Urinary bladder (tissue), 4 donors: Measurements from ENCODE around the gene EEF2KMT. TPM values are rescaled to one million over a fixed set of nuclear protein-coding genes. Genes with fewer than 3 reads are reported as not detected.

Experiments used
- DNase-seq: peaks from one replicate; pipeline ENCODE4 v3.0.0-alpha.2; 2015; ENCODE audit errors: extremely low spot score
- H3K27ac ChIP-seq: one replicate; pipeline ENCODE4 v1.5.1; 2013; ENCODE audit warnings: low read depth, mild to moderate bottlenecking, moderate library complexity
- H3K36me3 ChIP-seq: one replicate; pipeline ENCODE4 v1.6.1; 2013; ENCODE audit warnings: mild to moderate bottlenecking, moderate library complexity; ENCODE audit not compliant: insufficient read depth
- H3K4me1 ChIP-seq: one replicate; pipeline ENCODE4 v1.6.1; 2013; ENCODE audit warnings: mild to moderate bottlenecking, moderate library complexity; ENCODE audit not compliant: insufficient read depth
- H3K4me3 ChIP-seq: one replicate; pipeline ENCODE4 v1.5.1; 2013; ENCODE audit warnings: low read depth, low read length
- WGBS: extraction: QIAGEN DNeasy Blood & Tissue Kit; methylation state at CpG from one replicate; pipeline ENCODE4 v1.1.7; 2013; 5-methylcytosine and 5-hydroxymethylcytosine counted together
- polyA plus RNA-seq: library from polyadenylated mRNA; stranded (reverse); fragments of 200-250 nt; gene quantifications from one replicate; pipeline ENCODE4 v1.2.3, GENCODE V29; 2013
- total RNA-seq: library from RNA; depleted of rRNA; stranded (reverse); fragments of >200 nt; gene quantifications from one replicate; pipeline ENCODE4 v1.2.3, GENCODE V29; 2014
- donor health status: healthy with polysubstance abuse.
- donor health status: healthy.

EEF2KMT gene
- total and polyA plus RNA-seq, 2 donors, result 4.6 to 11.2 TPM

DNA sequence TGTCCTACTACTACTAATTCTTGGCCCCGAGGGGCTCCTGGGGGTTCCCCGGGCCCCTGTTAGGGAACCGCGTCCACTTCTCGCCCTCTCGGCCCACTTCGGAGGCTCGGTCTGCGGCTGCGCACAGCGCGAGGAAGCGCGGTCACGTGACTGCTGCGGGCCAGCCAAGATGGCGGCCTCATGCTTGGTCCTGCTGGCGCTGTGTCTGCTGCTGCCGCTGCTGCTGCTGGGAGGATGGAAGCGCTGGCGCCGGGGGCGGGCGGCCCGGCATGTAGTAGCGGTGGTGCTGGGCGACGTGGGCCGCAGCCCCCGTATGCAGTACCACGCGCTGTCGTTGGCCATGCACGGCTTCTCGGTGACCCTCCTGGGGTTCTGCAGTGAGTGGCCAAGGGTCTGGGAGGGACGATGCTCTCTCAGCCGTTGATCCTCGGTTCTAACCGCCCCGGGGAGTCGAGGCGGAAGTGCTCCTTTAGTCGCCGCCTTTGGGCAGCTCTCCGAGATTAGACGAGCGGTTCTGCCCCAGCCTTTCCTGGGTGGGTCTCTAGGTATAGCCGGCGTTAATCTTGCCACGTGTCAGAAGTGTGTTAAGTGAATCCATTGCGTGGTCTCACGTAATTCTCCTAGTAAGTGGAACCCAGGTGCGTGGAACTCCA lies 25.8 kb downstream of the EEF2KMT start, which contains the start of gene ALG1:
ALG1 (plus strand) TSS at position 163 of the 653 bp plus-strand sequence; CDS start at position 170, 7 bp downstream.
- H3K27ac ChIP-seq, result peak within 1 kb of the TSS; percentile 77
- H3K4me3 ChIP-seq, result peak within 1 kb of the TSS; percentile 56
- WGBS, result under 1% methylated on average over 53 of the region's 53 CpGs
- peak; percentile 64 for DNase-seq
- no peaks in the 10 kb centered on the region for H3K4me1 ChIP-seq
- no peaks in the 10 kb centered on the region for H3K36me3 ChIP-seq

DNA sequence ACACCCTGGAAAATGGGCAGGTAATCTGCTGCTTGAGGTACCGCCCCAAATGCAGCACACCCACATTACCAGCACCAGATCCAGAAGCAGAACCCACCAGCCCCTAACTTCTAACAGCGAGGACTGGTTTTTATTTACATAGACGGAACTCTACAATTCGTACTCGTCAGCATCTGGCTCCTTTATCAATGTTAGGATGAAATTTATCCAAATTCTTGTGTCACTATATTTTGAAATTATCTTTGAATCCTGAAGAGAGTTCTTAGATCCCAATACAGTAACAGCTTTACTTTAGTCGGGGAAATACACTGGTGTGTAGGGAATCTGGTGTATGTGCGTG lies 26.3 kb downstream of the EEF2KMT start:
- WGBS, result 55% methylated on average over 7 of the region's 7 CpGs
- no peak for DNase-seq
- Histone ChIP-seq H3K27ac (peak overlapping the region; percentile 77), H3K4me3 (peak overlapping the region; percentile 56), H3K36me3 (no peaks in the 10 kb centered on the region), H3K4me1 (no peaks in the 10 kb centered on the region)

DNA sequence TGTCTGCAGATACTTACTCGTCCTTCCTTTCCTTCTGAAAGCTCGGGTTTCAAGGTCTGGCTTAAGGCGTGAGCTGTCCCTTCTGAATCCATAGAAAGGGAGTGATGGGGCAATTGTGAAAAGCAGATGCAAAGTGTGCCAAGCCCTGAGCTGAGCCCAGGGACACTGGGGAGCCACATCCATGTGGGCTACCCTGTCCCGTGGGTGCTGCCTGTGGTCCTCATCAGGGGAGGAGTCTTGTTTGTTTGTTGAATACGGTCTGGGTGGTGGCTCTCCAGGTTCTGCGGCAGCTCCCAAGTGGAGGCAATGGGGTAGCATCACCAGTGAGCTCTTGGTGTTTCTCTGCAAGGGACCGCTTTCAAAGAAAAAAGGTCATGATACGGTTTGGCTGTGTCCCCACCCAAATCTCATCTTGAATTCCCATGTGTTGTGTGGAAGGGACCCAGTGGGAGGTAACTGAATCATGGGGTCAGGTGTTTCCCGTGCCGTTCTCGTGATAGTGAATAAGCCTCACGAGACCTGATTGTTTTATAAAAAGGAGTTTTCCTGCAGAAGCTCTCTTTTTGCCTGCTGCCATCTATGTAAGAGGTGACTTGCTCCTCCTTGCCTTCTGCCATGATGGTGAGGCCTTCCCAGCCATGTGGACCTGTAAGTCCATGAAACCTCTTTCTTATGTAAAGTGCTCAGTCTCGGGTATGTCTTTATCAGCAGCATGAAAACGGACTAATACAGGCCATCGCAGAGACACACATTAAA lies 27.0 kb downstream of the EEF2KMT start:
- DNase-seq, result no peak
- no peak overlapping the region for H3K4me3 ChIP-seq
- no peak overlapping the region for H3K27ac ChIP-seq
- no peaks in the 10 kb centered on the region for H3K4me1 ChIP-seq
- WGBS, result 86% methylated on average over 15 of the region's 15 CpGs
- no peaks in the 10 kb centered on the region for H3K36me3 ChIP-seq

DNA sequence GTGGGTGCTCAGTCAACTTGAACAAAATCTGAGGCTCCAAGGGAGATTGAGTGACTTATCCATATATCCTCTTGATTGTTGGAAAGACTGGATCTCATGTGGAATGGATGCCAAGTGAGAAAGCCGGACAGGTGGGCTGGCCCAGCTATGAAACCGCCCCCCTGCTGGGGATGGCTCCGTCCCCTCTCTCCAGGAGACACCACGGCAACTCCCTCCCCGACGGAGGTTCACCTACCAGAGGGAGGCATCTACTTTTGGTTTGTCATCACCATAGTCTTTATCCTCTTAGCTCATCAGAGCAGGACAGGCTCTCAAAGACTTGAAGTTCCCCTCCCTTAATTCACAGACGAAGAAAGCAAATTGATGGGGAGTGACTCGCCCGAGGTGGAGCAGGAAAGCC lies 27.7 kb downstream of the EEF2KMT start:
- no peak for DNase-seq
- 94% methylated on average over 9 of the region's 9 CpGs for whole genome bisulfite sequencing
- no peaks in the 10 kb centered on the region for H3K4me1 ChIP-seq
- H3K27ac ChIP-seq, result no peak overlapping the region
- no peaks in the 10 kb centered on the region for H3K36me3 ChIP-seq
- no peak overlapping the region for H3K4me3 ChIP-seq

DNA sequence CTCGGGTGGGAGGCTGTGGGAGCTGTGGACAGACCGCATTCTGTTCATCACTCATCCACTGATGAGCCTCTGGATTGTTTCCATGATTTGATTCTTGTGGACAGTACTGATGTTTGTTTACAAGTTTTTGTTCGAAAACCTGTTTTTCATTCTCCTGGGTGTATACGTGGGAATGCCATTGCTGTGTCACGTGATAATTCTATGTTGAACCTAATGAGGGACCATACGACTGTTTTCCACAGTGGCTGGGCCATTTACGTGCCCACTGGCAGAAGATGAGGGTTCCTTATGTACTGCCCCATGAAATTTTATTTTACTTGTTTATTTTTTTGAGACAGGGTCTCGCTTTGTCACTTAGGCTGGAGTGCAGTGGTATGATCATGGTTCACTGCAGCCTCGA lies 28.5 kb downstream of the EEF2KMT start:
- H3K4me1 ChIP-seq, result no peaks in the 10 kb centered on the region
- DNase-seq, result no peak
- WGBS, result 86% methylated on average over 9 of the region's 9 CpGs
- H3K27ac ChIP-seq, result no peak overlapping the region
- H3K36me3 ChIP-seq, result no peaks in the 10 kb centered on the region
- no peak overlapping the region for H3K4me3 ChIP-seq

DNA sequence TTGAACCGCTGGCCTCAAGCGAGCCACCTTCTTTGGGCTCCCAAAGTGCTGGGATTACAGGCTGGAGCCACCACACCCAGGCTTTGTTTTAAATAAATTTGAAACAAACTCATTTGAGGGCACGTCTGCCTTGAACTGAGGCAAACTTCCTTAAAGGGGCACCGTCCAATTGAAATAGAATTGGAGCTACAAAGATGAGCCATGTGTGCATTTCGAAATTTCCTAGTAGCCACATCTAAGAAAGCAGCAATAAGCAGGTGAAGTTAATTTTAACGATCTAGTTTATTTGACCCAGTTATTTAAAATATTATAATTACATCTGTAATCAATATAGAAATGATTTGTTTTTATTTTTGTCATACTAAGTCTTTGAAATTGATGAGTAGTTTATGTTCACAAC lies 31.1 kb downstream of the EEF2KMT start:
- Histone ChIP-seq H3K27ac (no peak overlapping the region), H3K4me3 (no peak overlapping the region), H3K36me3 (no peaks in the 10 kb centered on the region), H3K4me1 (no peaks in the 10 kb centered on the region)
- 62% methylated on average over 6 of the region's 6 CpGs for WGBS
- DNase-seq, result no peak

DNA sequence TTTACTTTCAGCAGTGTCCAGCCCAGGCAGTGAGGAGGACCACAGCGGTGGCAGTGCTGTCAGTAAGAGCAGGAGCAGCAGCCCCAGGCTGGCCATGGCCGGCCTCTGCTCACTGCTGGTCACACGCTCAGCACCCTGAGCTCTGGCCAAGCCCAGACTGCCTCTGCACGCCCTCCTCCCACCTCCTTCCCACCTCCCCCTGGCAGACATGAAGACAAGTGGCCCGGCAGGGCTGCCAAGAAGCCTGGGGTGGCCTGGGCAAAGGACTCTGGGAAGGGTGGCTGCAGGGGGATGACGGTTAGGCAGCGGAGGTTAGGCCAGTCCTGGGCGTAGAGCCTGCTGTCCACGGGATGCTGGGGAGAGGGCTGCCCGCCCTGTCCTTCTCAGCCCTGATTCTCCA lies 31.8 kb downstream of the EEF2KMT start, which contains the start of gene C16orf89:
C16orf89 (minus strand) TSS at position 144 of the 400 bp plus-strand sequence; CDS start at position 96, 48 bp downstream.
- Histone ChIP-seq H3K36me3 (no peaks in the 10 kb centered on the region), H3K27ac (no peak within 1 kb of the TSS), H3K4me3 (peak within 1 kb of the TSS; percentile 10), H3K4me1 (no peaks in the 10 kb centered on the region)
- no peak for DNase-seq
- 36% methylated on average over 10 of the region's 10 CpGs for WGBS

DNA sequence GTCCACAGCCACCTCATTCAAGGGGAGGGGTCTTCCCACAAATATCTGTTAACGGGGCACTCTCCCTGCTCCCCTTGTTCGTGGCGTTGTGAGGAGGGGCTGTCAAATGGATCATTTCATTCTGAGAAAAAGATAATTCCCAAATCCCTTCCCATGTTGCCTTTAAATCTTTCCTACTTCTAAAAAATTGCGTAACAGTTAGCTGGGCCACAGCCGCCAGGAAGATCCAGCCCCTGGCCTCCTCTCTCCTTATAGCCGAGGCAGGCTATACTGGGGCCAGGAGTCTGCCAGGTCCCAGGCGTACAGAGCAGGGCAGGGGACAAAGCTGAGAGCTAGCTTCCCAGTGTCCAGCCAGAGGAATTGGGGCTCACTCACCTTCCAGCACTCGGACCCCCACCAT lies 32.3 kb downstream of the EEF2KMT start:
- no peak for DNase-seq
- WGBS, result 35% methylated on average over 8 of the region's 8 CpGs
- H3K36me3 ChIP-seq, result no peaks in the 10 kb centered on the region
- no peak overlapping the region for H3K27ac ChIP-seq
- H3K4me1 ChIP-seq, result no peaks in the 10 kb centered on the region
- H3K4me3 ChIP-seq, result peak overlapping the region; percentile 10

DNA sequence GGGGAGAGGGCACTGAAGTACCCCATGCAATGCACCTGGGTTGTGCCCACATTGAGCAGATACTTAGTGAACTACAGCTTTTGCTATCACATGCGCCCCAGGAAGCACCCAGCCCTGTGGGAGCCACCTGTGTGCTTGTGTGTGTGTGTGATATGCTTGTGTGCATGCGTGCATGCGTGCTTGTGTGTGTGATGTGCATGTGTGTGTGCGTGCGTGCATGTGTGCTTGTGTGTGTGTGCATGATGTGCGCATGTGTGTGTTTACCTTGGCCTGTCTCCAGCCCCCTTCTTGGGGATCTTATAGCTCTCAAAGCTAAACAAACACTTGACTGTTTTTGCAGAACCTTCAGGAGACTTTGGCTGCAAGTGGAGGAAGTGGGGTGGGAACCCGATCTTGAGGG lies 32.7 kb downstream of the EEF2KMT start:
- H3K4me3 ChIP-seq, result peak overlapping the region; percentile 10
- no peak overlapping the region for H3K27ac ChIP-seq
- DNase-seq, result peak; percentile 43
- WGBS, result 41% methylated on average over 7 of the region's 7 CpGs
- no peaks in the 10 kb centered on the region for H3K36me3 ChIP-seq
- H3K4me1 ChIP-seq, result no peaks in the 10 kb centered on the region

DNA sequence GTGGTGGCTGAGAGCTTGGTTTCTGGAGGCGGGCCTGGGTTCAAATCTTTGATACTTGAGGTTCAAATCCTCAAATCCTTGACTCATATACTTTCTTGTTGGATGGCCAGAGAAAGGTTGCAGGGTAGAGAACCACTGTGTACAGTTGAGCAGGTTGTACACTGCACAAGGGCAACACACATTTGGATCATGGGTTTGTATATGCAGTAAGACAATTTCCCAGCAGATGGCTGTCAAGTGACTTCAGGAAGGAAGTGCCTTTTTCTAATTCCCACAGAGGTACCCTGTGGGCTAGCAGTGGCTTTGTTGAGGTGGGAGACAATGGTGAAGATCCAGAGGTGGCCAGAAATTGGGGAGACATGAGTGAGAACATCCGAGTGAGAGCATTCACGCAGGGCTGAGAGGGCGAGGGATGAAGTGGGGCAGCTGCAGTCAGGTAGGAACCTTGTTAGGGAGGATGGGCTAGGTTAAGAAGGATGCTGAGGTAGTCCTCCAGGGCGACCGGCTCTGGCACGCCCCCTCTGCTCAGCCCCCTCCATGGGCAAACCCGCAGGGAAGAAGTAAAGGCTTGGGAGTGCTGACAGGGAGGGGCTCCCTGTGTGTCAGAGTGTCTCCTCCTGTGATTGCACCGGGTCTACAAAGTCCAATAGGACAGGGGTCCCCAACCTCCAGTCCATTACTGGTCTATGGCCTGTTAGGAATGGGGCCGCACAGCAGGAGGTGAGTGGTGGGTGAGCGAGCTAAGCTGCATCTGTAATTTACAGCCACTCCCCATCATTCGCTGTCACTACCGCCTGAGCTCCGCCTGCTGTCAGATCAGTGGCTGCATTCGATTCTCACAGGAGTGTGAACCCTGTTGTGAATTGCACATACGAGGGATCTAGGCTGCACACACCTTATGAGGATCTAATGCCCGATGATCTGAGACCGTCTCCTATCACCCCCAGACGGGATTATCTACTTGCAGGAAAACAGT lies 34.5 kb downstream of the EEF2KMT start:
- 65% methylated on average over 19 of the region's 19 CpGs for WGBS
- Histone ChIP-seq H3K4me3 (no peak overlapping the region), H3K36me3 (no peaks in the 10 kb centered on the region), H3K4me1 (no peaks in the 10 kb centered on the region), H3K27ac (no peak overlapping the region)
- no peak for DNase-seq

DNA sequence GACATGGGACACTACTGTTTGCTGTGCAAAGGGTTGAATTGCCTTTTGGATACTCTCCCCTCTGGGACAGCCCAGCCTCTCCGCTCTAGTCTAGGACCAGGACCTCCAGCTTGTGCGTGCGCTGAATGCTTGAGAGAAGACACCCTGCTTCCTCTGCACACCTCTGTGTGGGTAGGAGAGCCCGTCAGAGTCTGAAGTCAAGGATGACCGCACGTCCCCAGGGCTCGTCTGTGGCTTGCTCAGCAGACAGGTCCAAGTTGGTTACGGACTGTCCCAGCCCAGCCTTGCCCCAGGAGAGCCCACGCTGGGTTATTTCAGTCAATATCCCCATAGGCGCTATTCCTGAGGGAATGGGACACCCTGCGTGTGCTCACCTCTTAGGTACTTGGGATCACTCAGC lies 35.5 kb downstream of the EEF2KMT start:
- DNase-seq, result no peak
- Histone ChIP-seq H3K27ac (no peak overlapping the region), H3K4me1 (no peaks in the 10 kb centered on the region), H3K4me3 (no peak overlapping the region), H3K36me3 (no peaks in the 10 kb centered on the region)
- WGBS, result 81% methylated on average over 11 of the region's 11 CpGs

DNA sequence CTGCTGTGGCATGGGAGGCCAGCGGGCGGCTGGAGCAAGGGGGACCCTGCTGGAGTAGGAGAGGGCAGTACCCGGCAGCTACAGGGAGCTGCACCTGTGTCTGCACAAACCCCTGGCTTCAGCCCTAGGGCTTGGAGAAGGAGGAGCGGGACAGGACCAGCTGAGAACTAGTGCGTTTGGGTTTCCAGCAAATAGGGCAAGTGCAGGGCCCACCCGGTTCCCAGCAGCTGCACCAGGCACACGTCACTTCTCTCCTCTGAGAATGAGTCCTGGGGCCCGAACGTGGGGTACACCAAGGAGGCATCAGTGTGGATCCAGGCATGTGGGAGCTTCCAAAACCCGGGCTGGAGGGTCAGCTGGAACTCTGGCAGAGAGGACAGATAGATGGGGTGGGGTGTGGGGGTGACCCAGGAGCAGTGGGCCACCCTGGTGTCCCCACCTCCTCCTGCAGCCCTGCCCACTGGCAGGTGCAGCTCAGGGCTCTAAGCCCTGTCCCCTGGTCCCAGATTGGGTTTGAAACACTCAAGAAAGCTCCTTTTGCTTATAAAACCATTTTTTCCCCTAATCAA lies 37.4 kb downstream of the EEF2KMT start:
- no peaks in the 10 kb centered on the region for H3K4me1 ChIP-seq
- H3K27ac ChIP-seq, result no peak overlapping the region
- no peak for DNase-seq
- WGBS, result 66% methylated on average over 10 of the region's 10 CpGs
- H3K36me3 ChIP-seq, result no peaks in the 10 kb centered on the region
- no peak overlapping the region for H3K4me3 ChIP-seq

DNA sequence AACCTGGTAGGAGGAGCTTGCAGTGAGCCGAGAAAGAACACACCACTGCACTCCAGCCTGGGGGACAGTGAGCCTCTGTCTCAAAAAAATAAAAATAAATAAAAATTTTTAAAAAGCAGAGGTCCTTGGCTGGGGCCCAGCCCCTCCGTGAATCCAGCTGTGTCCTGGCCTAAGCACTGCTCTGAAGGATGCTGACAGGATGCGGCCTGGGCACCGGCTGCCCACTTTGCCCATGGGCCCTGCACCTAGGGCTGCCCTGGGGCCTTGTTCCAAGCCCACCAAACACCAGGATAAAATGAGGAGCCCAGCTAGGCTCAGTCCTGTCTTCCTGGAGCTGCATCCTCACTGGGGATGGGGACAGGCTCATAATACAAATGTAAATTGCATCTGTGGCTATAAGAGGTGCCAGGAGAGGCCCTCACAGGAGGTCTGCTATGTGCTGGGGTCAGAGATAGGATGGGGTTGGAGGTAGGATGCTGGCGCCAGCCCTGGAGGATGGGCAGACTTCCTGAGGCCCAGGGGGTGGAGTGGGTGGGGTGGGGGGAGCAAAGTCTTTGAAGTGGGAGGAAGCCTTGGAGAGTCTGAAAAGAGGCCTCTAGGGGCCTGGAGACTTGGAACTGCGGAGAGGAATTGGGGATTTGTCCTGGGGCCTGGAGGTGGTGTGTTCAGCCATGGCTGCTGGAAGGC lies 38.1 kb downstream of the EEF2KMT start:
- DNase-seq, result no peak
- H3K36me3 ChIP-seq, result no peaks in the 10 kb centered on the region
- no peak overlapping the region for H3K4me3 ChIP-seq
- H3K27ac ChIP-seq, result no peak overlapping the region
- no peaks in the 10 kb centered on the region for H3K4me1 ChIP-seq
- 58% methylated on average over 6 of the region's 6 CpGs for WGBS
